ENCODE measurements around the gene PIK3R1. TPM values are rescaled to one million over a fixed set of nuclear protein-coding genes. Genes with fewer than 3 reads are reported as not detected.
A peak's percentile ranks its signal among the peaks of the same experiment; 100 is the strongest.

PIK3R1 gene
- total and polyA plus RNA-seq, 2 of the 4 experiments (the other 2 are of a cell fraction): 2.4 to 9.3 TPM

DNA sequence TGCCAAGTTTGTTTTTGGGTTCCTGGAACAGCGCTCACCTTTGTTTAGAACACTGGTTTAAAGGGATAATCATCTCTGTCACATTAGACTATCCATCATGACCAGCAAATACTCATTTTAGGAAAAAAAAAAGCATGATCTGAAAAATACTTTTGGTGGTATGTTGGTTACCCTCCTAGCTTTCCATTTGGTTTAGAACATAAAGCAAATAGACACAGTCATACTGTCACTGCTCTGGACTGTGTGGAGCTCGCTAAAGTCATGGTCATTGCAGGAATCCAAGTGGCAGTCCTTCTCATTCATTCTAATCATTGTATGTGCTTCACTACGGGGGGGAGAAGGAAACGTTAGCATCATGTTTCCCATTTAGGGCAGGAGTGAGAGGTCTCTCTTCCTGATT, 83.5 kb downstream of the PIK3R1 start:
- Histone ChIP-seq H3K9me1 (ENCODE audit: insufficient read depth, low read length) (peaks cover 2% of the 10 kb centered on the region; the same call in 1 of the 2 replicates), H3K23ac (ENCODE audit: low read depth, low read length) (no peak overlapping the region; the same call in 1 of the 2 replicates), H2BK120ac (ENCODE audit: low read depth, low read length) (no peak overlapping the region), H3K14ac (replicated peaks; ENCODE audit: low read depth, low read length) (no peak overlapping the region), H3K18ac (ENCODE audit: low read depth, low read length) (peak overlapping the region; percentile 81; the same call in 1 of the 2 replicates), H4K5ac (ENCODE audit: low read depth, low read length) (no peak overlapping the region; the same call in 1 of the 2 replicates), H2AK5ac (ENCODE audit: low read depth, low read length) (no peak overlapping the region), H4K20me1 (ENCODE audit: insufficient read depth, low read length) (no peaks in the 10 kb centered on the region), H3K36me3 (ENCODE audit: control insufficient read depth, insufficient read depth, low read length) (peaks cover 23% of the 10 kb centered on the region), H3K4me3 (ENCODE audit: insufficient read depth, low read depth, low read length) (no peak overlapping the region), H2BK20ac (ENCODE audit: low read depth, low read length) (no peak overlapping the region), H3K9ac (ENCODE audit: low read depth, low read length) (no peak overlapping the region), H4K8ac (ENCODE audit: low read depth in 2 of 2, low read length in 2 of 2) (no peak overlapping the region), H2AK9ac (replicated peaks; ENCODE audit: low read depth, low read length, poor library complexity) (no peak overlapping the region), H3K4me2 (ENCODE audit: low read depth, low read length) (peak overlapping the region; percentile 64; the same call in 1 of the 2 replicates), H3K9me3 (ENCODE audit: control insufficient read depth, insufficient read depth, low read length) (no peaks in the 10 kb centered on the region), H2AFZ (replicated peaks; ENCODE audit: low read length, poor library complexity) (no peak overlapping the region), H3K4ac (ENCODE audit: low read depth, low read length) (no peak overlapping the region), H3K4me1 (ENCODE audit: control insufficient read depth, insufficient read depth, low read length) (peaks cover 5% of the 10 kb centered on the region), H3K79me1 (ENCODE audit: low read depth in 1 of 2, low read length in 2 of 2) (no peaks in the 10 kb centered on the region), H3K27ac (ENCODE audit: insufficient read depth, low read length) (no peak overlapping the region), H3K56ac (ENCODE audit: extremely low read depth, insufficient read depth, low read length) (no peak overlapping the region), H4K91ac (ENCODE audit: insufficient read depth, low read depth, low read length) (no peak overlapping the region), H2BK5ac (ENCODE audit: low read depth, low read length, poor library complexity, severe bottlenecking) (peak overlapping the region; percentile 0), H2BK15ac (ENCODE audit: low read depth, low read length) (no peak overlapping the region), H3K27me3 (ENCODE audit: control insufficient read depth, insufficient read depth, low read length) (no peaks in the 10 kb centered on the region)
- in situ Hi-C loops (cut with MboI; ENCODE audit: low sequenced_read_pairs): no loop called here
- intact Hi-C loops (cut with micrococcal nuclease): no loop called here
- POLR2A ChIA-PET (ENCODE audit: unreplicated experiment): no interaction called here
- ATAC-seq (ENCODE audit: low read depth) (peak; percentile 27), DNase-seq (no peak)
- no peak for TF ChIP-seq FOS (IDR thresholded peaks at IDR 0.05; ENCODE audit: low read depth, low read length)
- no peak for TF ChIP-seq MAFK (IDR thresholded peaks at IDR 0.05; ENCODE audit: low read depth, low read length)
- TF ChIP-seq ELK1 (IDR thresholded peaks at IDR 0.05; ENCODE audit: borderline replicate concordance, low read depth, low read length): no peak
- TF ChIP-seq, protein P1, sequence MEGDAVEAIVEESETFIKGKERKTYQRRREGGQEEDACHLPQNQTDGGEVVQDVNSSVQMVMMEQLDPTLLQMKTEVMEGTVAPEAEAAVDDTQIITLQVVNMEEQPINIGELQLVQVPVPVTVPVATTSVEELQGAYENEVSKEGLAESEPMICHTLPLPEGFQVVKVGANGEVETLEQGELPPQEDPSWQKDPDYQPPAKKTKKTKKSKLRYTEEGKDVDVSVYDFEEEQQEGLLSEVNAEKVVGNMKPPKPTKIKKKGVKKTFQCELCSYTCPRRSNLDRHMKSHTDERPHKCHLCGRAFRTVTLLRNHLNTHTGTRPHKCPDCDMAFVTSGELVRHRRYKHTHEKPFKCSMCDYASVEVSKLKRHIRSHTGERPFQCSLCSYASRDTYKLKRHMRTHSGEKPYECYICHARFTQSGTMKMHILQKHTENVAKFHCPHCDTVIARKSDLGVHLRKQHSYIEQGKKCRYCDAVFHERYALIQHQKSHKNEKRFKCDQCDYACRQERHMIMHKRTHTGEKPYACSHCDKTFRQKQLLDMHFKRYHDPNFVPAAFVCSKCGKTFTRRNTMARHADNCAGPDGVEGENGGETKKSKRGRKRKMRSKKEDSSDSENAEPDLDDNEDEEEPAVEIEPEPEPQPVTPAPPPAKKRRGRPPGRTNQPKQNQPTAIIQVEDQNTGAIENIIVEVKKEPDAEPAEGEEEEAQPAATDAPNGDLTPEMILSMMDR (conservative IDR thresholded peaks at IDR 0.05; ENCODE audit: low read depth, low read length): no peak
- TF ChIP-seq RAD21 (IDR thresholded peaks at IDR 0.05; ENCODE audit: low read length): no peak
- TF ChIP-seq CEBPB (IDR thresholded peaks at IDR 0.05; ENCODE audit: low read depth, low read length): no peak
- no peak for TF ChIP-seq POLR2A (IDR thresholded peaks at IDR 0.05; ENCODE audit: low read depth, low read length)
- TF ChIP-seq CHD1 (IDR thresholded peaks at IDR 0.05; ENCODE audit: low read depth, low read length): no peak
- no peak for TF ChIP-seq RFX5 (IDR thresholded peaks at IDR 0.05; ENCODE audit: low read depth, low read length)
- TF ChIP-seq MXI1 (IDR thresholded peaks at IDR 0.05; ENCODE audit: borderline replicate concordance, low read depth, low read length): no peak
- TF ChIP-seq SMC3 (IDR thresholded peaks at IDR 0.05; ENCODE audit: low read depth, low read length): no peak
- no peak for TF ChIP-seq MAZ (IDR thresholded peaks at IDR 0.05; ENCODE audit: borderline replicate concordance, low read depth, low read length)
- no peak for TF ChIP-seq USF2 (IDR thresholded peaks at IDR 0.05; ENCODE audit: low read depth, low read length)
- no peak for TF ChIP-seq NFE2L2 (IDR thresholded peaks at IDR 0.05; ENCODE audit: low read depth, low read length)
- no peak for TF ChIP-seq BHLHE40 (IDR thresholded peaks at IDR 0.05; ENCODE audit: low read depth, low read length)
- no peak for TF ChIP-seq RCOR1 (IDR thresholded peaks at IDR 0.05; ENCODE audit: insufficient replicate concordance, low read length)
- CTCF ChIA-PET: interaction anchor here (1.5 kb wide), 1 partner anchor 13 kb away, joined by 3 read pairs; no protein-coding TSS in a partner anchor
- WGBS, 2 experiments (ENCODE audit: extremely low coverage in 2 of 2, insufficient read length in 1 of 2): no CpG with 5 or more reads among the region's 4 CpGs
- BruUV-seq (replicated peaks): no TSS peak
- dilution Hi-C loops (cut with HindIII; ENCODE audit: low sequenced_read_pairs, unreplicated experiment): no loop called here
